HEK293 (cell line): Measurements from ENCODE around the gene COL8A1.

Experiments used
- CTCF ChIA-PET: fragments of 350-600 bp; formaldehyde crosslinking; extraction: SDS; loops from one replicate; lab custom pipeline; 2021; ENCODE audit warnings: antibody characterized with exemption; lab: Yijun Ruan, JAX
- POLR2A ChIA-PET: fragments of 300-600 bp; formaldehyde crosslinking; extraction: SDS; loops from one replicate; lab custom pipeline; 2020; ENCODE audit warnings: antibody characterized with exemption, inconsistent platforms; lab: Yijun Ruan, JAX
- H3K27ac ChIP-seq: fragments of 200-500 bp; sonication (Bioruptor generic); 2 replicates; pipeline ENCODE4 v1.5.1; 2014; ENCODE audit warnings: low read depth, low read length, control low read depth, inconsistent platforms; ENCODE audit errors: extremely low read depth
- H3K36me3 ChIP-seq, 2 experiments: fragments of 200-500 bp in 1 of 2; sonication (Bioruptor generic) in 1 of 2; 1 replicate in 1 of 2; 2 replicates in 1 of 2; pipeline ENCODE4 v1.5.1; 2014 to 2017; ENCODE audit warnings: inconsistent platforms in 2 of 2, low read length in 2 of 2; ENCODE audit not compliant: control insufficient read depth in 2 of 2, insufficient read depth in 1 of 2
- H3K4me1 ChIP-seq: fragments of 200-500 bp; sonication (Bioruptor generic); 2 replicates; pipeline ENCODE4 v1.5.1; 2014; ENCODE audit warnings: mild to moderate bottlenecking, low read length, inconsistent platforms; ENCODE audit not compliant: control insufficient read depth, insufficient read depth
- H3K4me3 ChIP-seq: 2 replicates; pipeline ENCODE4 v1.5.1; 2011; ENCODE audit warnings: low read depth, mild to moderate bottlenecking, control low read depth, low read length, moderate library complexity
- H3K9me3 ChIP-seq: fragments of 200-500 bp; sonication (Bioruptor generic); 2 replicates; pipeline ENCODE4 v1.5.1; 2014; ENCODE audit warnings: low read depth, low read length, inconsistent platforms; ENCODE audit not compliant: control insufficient read depth, insufficient read depth
- BCL11A ChIP-seq: fragments of 450-650 bp; formaldehyde crosslinking; IDR thresholded peaks from 2 replicates; pipeline ENCODE4 v1.5.1; 2016; ENCODE audit warnings: low read depth, missing biosample characterization, missing genetic modification characterization
- KLF16 ChIP-seq: fragments of 450-650 bp; formaldehyde crosslinking; IDR thresholded peaks from 2 replicates; pipeline ENCODE4 v1.5.1; 2017; ENCODE audit warnings: missing biosample characterization, missing genetic modification characterization
- KLF9 ChIP-seq: fragments of 450-650 bp; formaldehyde crosslinking; IDR thresholded peaks from 2 replicates; pipeline ENCODE4 v1.5.1; 2016; ENCODE audit warnings: missing biosample characterization, missing genetic modification characterization, low read depth
- OSR2 ChIP-seq: fragments of 450-650 bp; formaldehyde crosslinking; IDR thresholded peaks from 2 replicates; pipeline ENCODE4 v1.5.1; 2016; ENCODE audit warnings: missing biosample characterization, missing genetic modification characterization
- WT1 ChIP-seq: fragments of 450-650 bp; formaldehyde crosslinking; IDR thresholded peaks from 2 replicates; pipeline ENCODE4 v1.5.1; 2016; ENCODE audit warnings: missing biosample characterization, missing genetic modification characterization
- ZBTB20 ChIP-seq: fragments of 450-650 bp; formaldehyde crosslinking; IDR thresholded peaks from 2 replicates; pipeline ENCODE4 v1.5.1; 2016; ENCODE audit warnings: missing biosample characterization, missing genetic modification characterization
- ZBTB7A ChIP-seq: fragments of 450-650 bp; formaldehyde crosslinking; IDR thresholded peaks from 2 replicates; pipeline ENCODE4 v1.5.1; 2016; ENCODE audit warnings: low read depth, missing biosample characterization, missing genetic modification characterization
- ZNF114 ChIP-seq: fragments of 450-650 bp; formaldehyde crosslinking; IDR thresholded peaks from 2 replicates; pipeline ENCODE4 v1.5.0; 2017; ENCODE audit warnings: missing biosample characterization, missing genetic modification characterization
- ZNF146 ChIP-seq: fragments of 450-650 bp; formaldehyde crosslinking; IDR thresholded peaks from 2 replicates; pipeline ENCODE4 v1.5.1; 2016; ENCODE audit warnings: missing biosample characterization, missing genetic modification characterization
- ZNF16 ChIP-seq: fragments of 450-650 bp; formaldehyde crosslinking; IDR thresholded peaks from 2 replicates; pipeline ENCODE4 v1.5.1; 2016; ENCODE audit warnings: low read depth, missing biosample characterization, missing genetic modification characterization
- ZNF214 ChIP-seq: fragments of 450-650 bp; formaldehyde crosslinking; IDR thresholded peaks from 2 replicates; pipeline ENCODE4 v1.5.1; 2017; ENCODE audit warnings: missing biosample characterization, mild to moderate bottlenecking, missing genetic modification characterization, borderline replicate concordance
- ZNF221 ChIP-seq: fragments of 450-650 bp; formaldehyde crosslinking; IDR thresholded peaks from 2 replicates; pipeline ENCODE4 v1.5.1; 2017; ENCODE audit warnings: missing biosample characterization, missing genetic modification characterization, borderline replicate concordance
- ZNF223 ChIP-seq: fragments of 450-650 bp; formaldehyde crosslinking; IDR thresholded peaks from 2 replicates; pipeline ENCODE4 v1.5.1; 2016; ENCODE audit warnings: missing biosample characterization, missing genetic modification characterization
- ZNF248 ChIP-seq: fragments of 450-650 bp; formaldehyde crosslinking; IDR thresholded peaks from 2 replicates; pipeline ENCODE4 v1.5.1; 2017; ENCODE audit warnings: missing biosample characterization, missing genetic modification characterization
- ZNF426 ChIP-seq: fragments of 450-650 bp; formaldehyde crosslinking; IDR thresholded peaks from 2 replicates; pipeline ENCODE4 v1.5.1; 2017; ENCODE audit warnings: missing biosample characterization, missing genetic modification characterization, mild to moderate bottlenecking, inconsistent platforms, moderate library complexity
- ZNF529 ChIP-seq: fragments of 450-650 bp; formaldehyde crosslinking; IDR thresholded peaks from 2 replicates; pipeline ENCODE4 v1.5.1; 2017; ENCODE audit warnings: missing genetic modification characterization, missing biosample characterization; ENCODE audit not compliant: insufficient replicate concordance
- ZNF558 ChIP-seq: fragments of 450-650 bp; formaldehyde crosslinking; IDR thresholded peaks from 2 replicates; pipeline ENCODE4 v1.5.1; 2016; ENCODE audit warnings: missing biosample characterization, missing genetic modification characterization
- ZNF596 ChIP-seq: fragments of 450-650 bp; IDR thresholded peaks from 2 replicates; pipeline ENCODE4 v1.5.0; 2018; ENCODE audit warnings: missing biosample characterization, mild to moderate bottlenecking, missing genetic modification characterization, moderate library complexity
- ZNF623 ChIP-seq: fragments of 450-650 bp; formaldehyde crosslinking; IDR thresholded peaks from 2 replicates; pipeline ENCODE4 v1.5.1; 2016; ENCODE audit warnings: missing biosample characterization, missing genetic modification characterization
- ZNF629 ChIP-seq: fragments of 450-650 bp; formaldehyde crosslinking; IDR thresholded peaks from 2 replicates; pipeline ENCODE4 v1.5.1; 2017; ENCODE audit warnings: missing biosample characterization, missing genetic modification characterization
- ZNF654 ChIP-seq: fragments of 450-650 bp; formaldehyde crosslinking; IDR thresholded peaks from 2 replicates; pipeline ENCODE4 v1.5.1; 2016; ENCODE audit warnings: low read depth, missing biosample characterization, missing genetic modification characterization
- ZNF747 ChIP-seq: fragments of 450-650 bp; formaldehyde crosslinking; IDR thresholded peaks from 2 replicates; pipeline ENCODE4 v1.5.1; 2016; ENCODE audit warnings: missing biosample characterization, missing genetic modification characterization
- ZNF837 ChIP-seq: fragments of 450-650 bp; formaldehyde crosslinking; IDR thresholded peaks from 2 replicates; pipeline ENCODE4 v1.5.1; 2016; ENCODE audit warnings: missing biosample characterization, missing genetic modification characterization
- ZSCAN30 ChIP-seq: fragments of 450-650 bp; IDR thresholded peaks from 2 replicates; pipeline ENCODE4 v1.5.1; 2018; ENCODE audit warnings: missing biosample characterization, mild to moderate bottlenecking, missing genetic modification characterization, moderate library complexity
- TF ChIP-seq, protein P1 (sequence below): fragments of 450-650 bp; formaldehyde crosslinking; IDR thresholded peaks from 2 replicates; pipeline ENCODE4 v1.5.1; 2016; ENCODE audit warnings: missing biosample characterization, missing genetic modification characterization, low read depth
- TF ChIP-seq, protein P2 (sequence below): fragments of 450-650 bp; formaldehyde crosslinking; IDR thresholded peaks from 2 replicates; pipeline ENCODE4 v1.5.1; 2016; ENCODE audit warnings: missing biosample characterization, missing genetic modification characterization
- TF ChIP-seq, protein P3 (sequence below): fragments of 450-650 bp; formaldehyde crosslinking; IDR thresholded peaks from 2 replicates; pipeline ENCODE4 v1.5.1; 2016; ENCODE audit warnings: missing biosample characterization, missing genetic modification characterization
- TF ChIP-seq, protein P4 (sequence below): fragments of 450-650 bp; formaldehyde crosslinking; IDR thresholded peaks from 2 replicates; pipeline ENCODE4 v1.5.1; 2016; ENCODE audit warnings: missing biosample characterization, missing genetic modification characterization

Gene COL8A1

DNA sequence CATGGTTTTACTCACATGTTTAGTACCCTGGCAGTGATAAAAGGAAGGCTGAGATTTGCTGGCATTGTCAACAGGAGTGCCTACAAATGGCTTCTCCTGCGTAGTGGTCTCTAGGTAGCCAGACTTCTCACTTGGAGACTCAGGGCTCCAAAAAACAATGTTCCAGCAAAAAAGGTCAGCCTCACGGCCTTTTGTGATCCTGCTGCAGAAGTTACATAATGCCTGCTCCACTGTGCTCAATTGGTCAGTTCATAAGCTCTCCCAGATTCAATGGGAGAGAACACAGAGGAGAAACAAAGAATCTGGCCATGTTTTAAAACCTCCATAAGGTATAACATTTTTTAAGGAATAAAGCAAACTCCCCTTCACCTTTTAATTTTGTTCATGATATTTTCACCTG lies 103.2 kb downstream of the COL8A1 start (continued):
- TF ChIP-seq ZNF529 (tag by site-specific recombination) = no peak
- no peak for TF ChIP-seq ZNF837 (tag by site-specific recombination)
- no peak for TF ChIP-seq BCL11A (tag by site-specific recombination)
- no peak for TF ChIP-seq ZBTB20
- no peak for TF ChIP-seq ZNF596 (tag by site-specific recombination)
- TF ChIP-seq ZNF214 (tag by site-specific recombination) = no peak
- no peak for TF ChIP-seq KLF9 (tag by site-specific recombination)
- TF ChIP-seq KLF16 (tag by site-specific recombination) = no peak
- TF ChIP-seq, protein P1, sequence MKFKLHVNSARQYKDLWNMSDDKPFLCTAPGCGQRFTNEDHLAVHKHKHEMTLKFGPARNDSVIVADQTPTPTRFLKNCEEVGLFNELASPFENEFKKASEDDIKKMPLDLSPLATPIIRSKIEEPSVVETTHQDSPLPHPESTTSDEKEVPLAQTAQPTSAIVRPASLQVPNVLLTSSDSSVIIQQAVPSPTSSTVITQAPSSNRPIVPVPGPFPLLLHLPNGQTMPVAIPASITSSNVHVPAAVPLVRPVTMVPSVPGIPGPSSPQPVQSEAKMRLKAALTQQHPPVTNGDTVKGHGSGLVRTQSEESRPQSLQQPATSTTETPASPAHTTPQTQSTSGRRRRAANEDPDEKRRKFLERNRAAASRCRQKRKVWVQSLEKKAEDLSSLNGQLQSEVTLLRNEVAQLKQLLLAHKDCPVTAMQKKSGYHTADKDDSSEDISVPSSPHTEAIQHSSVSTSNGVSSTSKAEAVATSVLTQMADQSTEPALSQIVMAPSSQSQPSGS (tag by site-specific recombination) = no peak
- TF ChIP-seq ZNF114 (tag by site-specific recombination) = no peak
- TF ChIP-seq ZNF623 (tag by site-specific recombination) = no peak

DNA sequence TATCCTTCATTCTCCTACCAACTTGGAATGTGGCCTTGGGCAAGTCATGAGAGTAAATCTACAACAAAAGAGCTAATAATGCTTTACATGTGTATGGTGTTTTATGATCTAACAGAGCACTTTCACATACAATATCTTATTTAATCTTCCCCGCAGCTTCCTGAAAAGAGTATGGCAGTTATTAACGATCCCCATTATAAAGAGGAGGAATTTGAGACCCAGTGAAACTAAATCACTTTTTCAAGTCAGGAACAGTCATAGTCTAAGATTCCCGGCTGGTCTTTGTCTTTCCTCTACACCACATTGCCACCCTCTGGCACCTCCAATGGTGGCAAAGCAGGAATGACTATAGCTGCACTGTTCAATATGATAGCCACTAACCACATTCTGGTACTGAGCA lies 109.5 kb downstream of the COL8A1 start:
- H3K27ac ChIP-seq = no peak overlapping the region
- no peak overlapping the region for H3K4me3 ChIP-seq
- no peaks in the 10 kb centered on the region for H3K9me3 ChIP-seq
- CTCF ChIA-PET = interaction anchor here (0.9 to 1.4 kb wide), 4 partner anchors 44 to 250 kb away, joined by 3 read pairs; no protein-coding TSS in a partner anchor
- H3K36me3 ChIP-seq = no peaks in the 10 kb centered on the region
- TF ChIP-seq, protein P2, sequence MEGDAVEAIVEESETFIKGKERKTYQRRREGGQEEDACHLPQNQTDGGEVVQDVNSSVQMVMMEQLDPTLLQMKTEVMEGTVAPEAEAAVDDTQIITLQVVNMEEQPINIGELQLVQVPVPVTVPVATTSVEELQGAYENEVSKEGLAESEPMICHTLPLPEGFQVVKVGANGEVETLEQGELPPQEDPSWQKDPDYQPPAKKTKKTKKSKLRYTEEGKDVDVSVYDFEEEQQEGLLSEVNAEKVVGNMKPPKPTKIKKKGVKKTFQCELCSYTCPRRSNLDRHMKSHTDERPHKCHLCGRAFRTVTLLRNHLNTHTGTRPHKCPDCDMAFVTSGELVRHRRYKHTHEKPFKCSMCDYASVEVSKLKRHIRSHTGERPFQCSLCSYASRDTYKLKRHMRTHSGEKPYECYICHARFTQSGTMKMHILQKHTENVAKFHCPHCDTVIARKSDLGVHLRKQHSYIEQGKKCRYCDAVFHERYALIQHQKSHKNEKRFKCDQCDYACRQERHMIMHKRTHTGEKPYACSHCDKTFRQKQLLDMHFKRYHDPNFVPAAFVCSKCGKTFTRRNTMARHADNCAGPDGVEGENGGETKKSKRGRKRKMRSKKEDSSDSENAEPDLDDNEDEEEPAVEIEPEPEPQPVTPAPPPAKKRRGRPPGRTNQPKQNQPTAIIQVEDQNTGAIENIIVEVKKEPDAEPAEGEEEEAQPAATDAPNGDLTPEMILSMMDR (tag by site-specific recombination) = 0 out of 2 replicates have a peak, but pooled peaks have one; percentile 27
- TF ChIP-seq ZNF654 (tag by site-specific recombination) = peak; percentile 26; the same call in 1 of the 2 replicates
- TF ChIP-seq ZNF146 (tag by site-specific recombination) = no peak
- no peaks in the 10 kb centered on the region for H3K4me1 ChIP-seq
- POLR2A ChIA-PET = no interaction called here

DNA sequence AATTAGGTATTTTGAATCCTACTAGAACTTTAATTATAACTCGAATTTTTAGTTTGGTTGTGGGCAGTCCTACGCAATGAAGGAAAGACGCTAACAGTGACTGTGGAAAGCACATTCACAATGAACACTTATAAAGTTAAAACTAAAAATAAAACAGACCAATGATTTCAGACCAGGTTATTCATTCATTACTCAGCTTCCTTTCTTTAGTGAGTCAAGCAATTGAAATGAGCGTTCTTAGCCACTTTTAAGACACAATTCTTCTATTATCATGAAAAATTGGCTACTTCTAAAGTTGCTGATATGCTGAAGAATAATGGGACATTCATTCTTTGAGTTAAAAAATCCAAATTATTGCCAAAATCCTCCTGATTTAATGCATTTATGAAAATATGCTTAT lies 113.3 kb downstream of the COL8A1 start:
- POLR2A ChIA-PET = no interaction called here
- Histone ChIP-seq H3K27ac (no peak overlapping the region), H3K4me3 (no peak overlapping the region), H3K9me3 (no peaks in the 10 kb centered on the region), H3K36me3 (no peaks in the 10 kb centered on the region), H3K4me1 (no peaks in the 10 kb centered on the region)
- TF ChIP-seq, protein P3, sequence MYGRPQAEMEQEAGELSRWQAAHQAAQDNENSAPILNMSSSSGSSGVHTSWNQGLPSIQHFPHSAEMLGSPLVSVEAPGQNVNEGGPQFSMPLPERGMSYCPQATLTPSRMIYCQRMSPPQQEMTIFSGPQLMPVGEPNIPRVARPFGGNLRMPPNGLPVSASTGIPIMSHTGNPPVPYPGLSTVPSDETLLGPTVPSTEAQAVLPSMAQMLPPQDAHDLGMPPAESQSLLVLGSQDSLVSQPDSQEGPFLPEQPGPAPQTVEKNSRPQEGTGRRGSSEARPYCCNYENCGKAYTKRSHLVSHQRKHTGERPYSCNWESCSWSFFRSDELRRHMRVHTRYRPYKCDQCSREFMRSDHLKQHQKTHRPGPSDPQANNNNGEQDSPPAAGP (tag by site-specific recombination) = no peak
- no peak for TF ChIP-seq ZSCAN30 (tag by site-specific recombination)
- TF ChIP-seq OSR2 (tag by site-specific recombination) = no peak
- no peak for TF ChIP-seq ZNF221 (tag by site-specific recombination)
- TF ChIP-seq ZBTB7A = no peak
- TF ChIP-seq, protein P4, sequence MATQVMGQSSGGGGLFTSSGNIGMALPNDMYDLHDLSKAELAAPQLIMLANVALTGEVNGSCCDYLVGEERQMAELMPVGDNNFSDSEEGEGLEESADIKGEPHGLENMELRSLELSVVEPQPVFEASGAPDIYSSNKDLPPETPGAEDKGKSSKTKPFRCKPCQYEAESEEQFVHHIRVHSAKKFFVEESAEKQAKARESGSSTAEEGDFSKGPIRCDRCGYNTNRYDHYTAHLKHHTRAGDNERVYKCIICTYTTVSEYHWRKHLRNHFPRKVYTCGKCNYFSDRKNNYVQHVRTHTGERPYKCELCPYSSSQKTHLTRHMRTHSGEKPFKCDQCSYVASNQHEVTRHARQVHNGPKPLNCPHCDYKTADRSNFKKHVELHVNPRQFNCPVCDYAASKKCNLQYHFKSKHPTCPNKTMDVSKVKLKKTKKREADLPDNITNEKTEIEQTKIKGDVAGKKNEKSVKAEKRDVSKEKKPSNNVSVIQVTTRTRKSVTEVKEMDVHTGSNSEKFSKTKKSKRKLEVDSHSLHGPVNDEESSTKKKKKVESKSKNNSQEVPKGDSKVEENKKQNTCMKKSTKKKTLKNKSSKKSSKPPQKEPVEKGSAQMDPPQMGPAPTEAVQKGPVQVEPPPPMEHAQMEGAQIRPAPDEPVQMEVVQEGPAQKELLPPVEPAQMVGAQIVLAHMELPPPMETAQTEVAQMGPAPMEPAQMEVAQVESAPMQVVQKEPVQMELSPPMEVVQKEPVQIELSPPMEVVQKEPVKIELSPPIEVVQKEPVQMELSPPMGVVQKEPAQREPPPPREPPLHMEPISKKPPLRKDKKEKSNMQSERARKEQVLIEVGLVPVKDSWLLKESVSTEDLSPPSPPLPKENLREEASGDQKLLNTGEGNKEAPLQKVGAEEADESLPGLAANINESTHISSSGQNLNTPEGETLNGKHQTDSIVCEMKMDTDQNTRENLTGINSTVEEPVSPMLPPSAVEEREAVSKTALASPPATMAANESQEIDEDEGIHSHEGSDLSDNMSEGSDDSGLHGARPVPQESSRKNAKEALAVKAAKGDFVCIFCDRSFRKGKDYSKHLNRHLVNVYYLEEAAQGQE (tag by site-specific recombination) = no peak
- no peak for TF ChIP-seq ZNF248
- TF ChIP-seq ZNF747 (tag by site-specific recombination) = no peak
- no peak for TF ChIP-seq ZNF426 (tag by site-specific recombination)
- no peak for TF ChIP-seq ZNF558 (tag by site-specific recombination)
- TF ChIP-seq KLF16 (tag by site-specific recombination) = no peak
- no peak for TF ChIP-seq ZNF223 (tag by site-specific recombination)
- no peak for TF ChIP-seq WT1
- TF ChIP-seq ZNF629 = no peak
- TF ChIP-seq ZNF16 = no peak
- CTCF ChIA-PET = interaction anchor here (0.6 to 1.5 kb wide), 7 partner anchors 11 to 729 kb away, joined by 3 to 5 read pairs (median 3); no protein-coding TSS in a partner anchor
